ENCODE results near the gene B2M. TPM values are rescaled to one million over a fixed set of nuclear protein-coding genes. Genes with fewer than 3 reads are reported as not detected.
"Not testable (repeated sequence)": the region's sequence is repeated elsewhere in the genome, so short reads cannot be mapped to it uniquely, and the experiment has no call there.

B2M gene
- total RNA-seq, 4 donors from 2014 or later = 3,609 to 4,918 (median 4,073) TPM

GRCh38 chr15:44675911-44676310 is 35.4 kb upstream of the B2M start:
- no peak overlapping the region for H3K4me3 ChIP-seq
- H3K27me3 ChIP-seq = no peaks in the 10 kb centered on the region
- DNase-seq (ENCODE audit: low spot score in 2 of 2) = no peak
- 86% methylated on average over 5 of the region's 5 CpGs for WGBS
- no peaks in the 10 kb centered on the region for H3K4me1 ChIP-seq
- TF ChIP-seq POLR2AphosphoS5 (IDR thresholded peaks at IDR 0.05) (no peak), EP300 (IDR thresholded peaks at IDR 0.05) (no peak), POLR2A (IDR thresholded peaks at IDR 0.05) (no peak)
- TF ChIP-seq, protein P1, sequence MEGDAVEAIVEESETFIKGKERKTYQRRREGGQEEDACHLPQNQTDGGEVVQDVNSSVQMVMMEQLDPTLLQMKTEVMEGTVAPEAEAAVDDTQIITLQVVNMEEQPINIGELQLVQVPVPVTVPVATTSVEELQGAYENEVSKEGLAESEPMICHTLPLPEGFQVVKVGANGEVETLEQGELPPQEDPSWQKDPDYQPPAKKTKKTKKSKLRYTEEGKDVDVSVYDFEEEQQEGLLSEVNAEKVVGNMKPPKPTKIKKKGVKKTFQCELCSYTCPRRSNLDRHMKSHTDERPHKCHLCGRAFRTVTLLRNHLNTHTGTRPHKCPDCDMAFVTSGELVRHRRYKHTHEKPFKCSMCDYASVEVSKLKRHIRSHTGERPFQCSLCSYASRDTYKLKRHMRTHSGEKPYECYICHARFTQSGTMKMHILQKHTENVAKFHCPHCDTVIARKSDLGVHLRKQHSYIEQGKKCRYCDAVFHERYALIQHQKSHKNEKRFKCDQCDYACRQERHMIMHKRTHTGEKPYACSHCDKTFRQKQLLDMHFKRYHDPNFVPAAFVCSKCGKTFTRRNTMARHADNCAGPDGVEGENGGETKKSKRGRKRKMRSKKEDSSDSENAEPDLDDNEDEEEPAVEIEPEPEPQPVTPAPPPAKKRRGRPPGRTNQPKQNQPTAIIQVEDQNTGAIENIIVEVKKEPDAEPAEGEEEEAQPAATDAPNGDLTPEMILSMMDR (IDR thresholded peaks at IDR 0.05) = no peak
- no peaks in the 10 kb centered on the region for H3K9me3 ChIP-seq
- H3K36me3 ChIP-seq = no peaks in the 10 kb centered on the region
- H3K27ac ChIP-seq = no peak overlapping the region

- no peaks in the 10 kb centered on the region for H3K36me3 ChIP-seq
- H3K4me3 ChIP-seq = no peak overlapping the region
- TF ChIP-seq POLR2A (IDR thresholded peaks at IDR 0.05) (no peak), EP300 (IDR thresholded peaks at IDR 0.05) (no peak), POLR2AphosphoS5 (IDR thresholded peaks at IDR 0.05) (no peak)
- TF ChIP-seq, protein P1 (IDR thresholded peaks at IDR 0.05) = no peak
- 57% methylated on average over 6 of the region's 7 CpGs for WGBS
- DNase-seq (ENCODE audit: low spot score in 2 of 2) = no peak
- H3K9me3 ChIP-seq = no peaks in the 10 kb centered on the region
- H3K27me3 ChIP-seq = no peaks in the 10 kb centered on the region
- no peaks in the 10 kb centered on the region for H3K4me1 ChIP-seq
- H3K27ac ChIP-seq = no peak overlapping the region
Observed at GRCh38 chr15:44676676-44677075, 34.6 kb upstream of the B2M start.

- H3K27me3 ChIP-seq = no peaks in the 10 kb centered on the region
- WGBS = 64% methylated on average over 2 of the region's 2 CpGs
- DNase-seq (ENCODE audit: low spot score in 2 of 2) = no peak
- peaks cover 15% of the 10 kb centered on the region for H3K4me1 ChIP-seq
- H3K27ac ChIP-seq = no peak overlapping the region
- TF ChIP-seq POLR2AphosphoS5 (IDR thresholded peaks at IDR 0.05) (no peak), POLR2A (IDR thresholded peaks at IDR 0.05) (no peak), EP300 (IDR thresholded peaks at IDR 0.05) (no peak)
- TF ChIP-seq, protein P1 (IDR thresholded peaks at IDR 0.05) = no peak
- H3K36me3 ChIP-seq = no peaks in the 10 kb centered on the region
- no peak overlapping the region for H3K4me3 ChIP-seq
- no peaks in the 10 kb centered on the region for H3K9me3 ChIP-seq
Observed at GRCh38 chr15:44682211-44682610, 29.1 kb upstream of the B2M start.

DNA sequence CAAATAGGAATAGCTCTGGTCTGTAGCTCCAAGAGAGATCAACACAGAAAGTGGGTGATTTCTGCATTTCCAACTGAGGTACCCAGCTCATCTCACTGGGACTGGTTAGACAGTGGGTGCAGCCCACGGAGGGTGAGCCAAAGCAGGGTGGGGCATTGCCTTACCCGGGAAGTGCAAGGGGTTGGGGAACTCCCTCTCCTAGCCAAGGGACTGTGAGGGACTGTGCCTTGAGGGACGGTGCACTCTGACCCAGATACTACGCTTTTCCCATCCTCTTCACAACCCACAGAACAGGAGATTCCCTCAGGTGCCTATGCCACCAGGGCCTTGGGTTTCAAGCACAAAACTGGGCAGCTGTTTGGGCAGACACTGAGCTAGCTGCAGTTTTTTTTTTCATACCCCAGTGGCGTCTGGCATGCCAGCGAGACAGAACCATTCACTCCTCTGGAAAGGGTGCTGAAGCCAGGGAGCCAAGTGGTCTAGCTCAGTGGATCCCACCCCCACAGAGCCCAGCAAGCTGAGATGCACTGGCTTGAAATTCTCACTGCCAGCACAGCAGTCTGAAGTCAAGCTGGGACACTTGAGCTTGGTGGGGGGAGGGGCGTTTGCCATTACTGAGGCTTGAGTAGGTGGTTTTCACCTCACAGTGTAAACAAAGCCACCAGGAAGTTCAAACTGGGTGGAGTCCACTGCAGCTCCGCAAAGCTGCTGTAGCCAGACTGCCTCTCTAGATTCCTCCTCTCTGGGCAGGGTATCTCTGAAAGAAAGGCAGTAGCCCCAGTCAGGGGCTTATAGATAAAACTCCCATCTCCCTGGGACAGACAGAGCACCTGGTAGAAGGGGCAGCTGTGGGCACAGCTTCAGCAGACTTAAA is 28.3 kb upstream of the B2M start:
- WGBS = 28% methylated on average over 6 of the region's 8 CpGs
- not testable (repeated sequence) for H3K27ac ChIP-seq

GRCh38 chr15:44689318-44689717 is 22.0 kb upstream of the B2M start:
- not testable (repeated sequence) for DNase-seq (ENCODE audit: low spot score in 2 of 2); H3K27ac ChIP-seq; H3K36me3 ChIP-seq; H3K4me3 ChIP-seq; H3K4me1 ChIP-seq; H3K9me3 ChIP-seq; H3K27me3 ChIP-seq
- 75% methylated on average over 2 of the region's 2 CpGs for WGBS

More for the DNA sequence above, 28.3 kb upstream of the B2M start:
- H3K27me3 ChIP-seq; H3K36me3 ChIP-seq; DNase-seq (ENCODE audit: low spot score in 2 of 2); H3K9me3 ChIP-seq; H3K4me3 ChIP-seq: not testable (repeated sequence)
- H3K4me1 ChIP-seq = peaks cover 15% of the 10 kb centered on the region

DNA sequence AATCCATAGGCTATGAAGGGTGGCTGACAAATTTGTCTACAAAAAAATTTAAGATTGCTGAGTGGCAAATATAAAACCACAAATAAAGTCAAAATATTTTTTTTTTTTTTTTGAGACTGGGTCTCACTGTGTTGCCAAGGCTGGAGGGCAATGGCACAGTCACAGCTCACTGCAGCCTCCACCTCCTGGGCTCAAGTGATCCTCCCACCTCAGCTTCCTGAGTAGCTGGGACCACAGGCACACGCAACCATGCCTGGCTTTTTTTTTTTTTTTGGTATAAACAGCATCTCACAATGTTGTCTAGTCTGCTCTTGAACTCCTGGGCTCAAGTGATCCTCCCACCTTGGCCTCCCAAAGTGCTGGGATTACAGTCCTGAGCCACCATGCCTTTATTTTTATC is 21.1 kb upstream of the B2M start:
- not testable (repeated sequence) for H3K27ac ChIP-seq; H3K4me3 ChIP-seq; H3K4me1 ChIP-seq; H3K36me3 ChIP-seq; DNase-seq (ENCODE audit: low spot score in 2 of 2); H3K9me3 ChIP-seq; H3K27me3 ChIP-seq
- 67% methylated on average over 1 of the region's 1 CpG for WGBS

- H3K36me3 ChIP-seq = no peaks in the 10 kb centered on the region
- no peak for DNase-seq (ENCODE audit: low spot score in 2 of 2)
Observed at GRCh38 chr15:44692659-44693058, 18.7 kb upstream of the B2M start.

More at GRCh38 chr15:44692659-44693058, 18.7 kb upstream of the B2M start:
- Histone ChIP-seq H3K27me3 (no peaks in the 10 kb centered on the region), H3K4me1 (no peaks in the 10 kb centered on the region), H3K9me3 (no peaks in the 10 kb centered on the region), H3K27ac (no peak overlapping the region), H3K4me3 (no peak overlapping the region)
- WGBS = 85% methylated on average over 1 of the region's 1 CpG
- no peak for TF ChIP-seq POLR2AphosphoS5 (IDR thresholded peaks at IDR 0.05)
- TF ChIP-seq, protein P1 (IDR thresholded peaks at IDR 0.05) = no peak
- no peak for TF ChIP-seq POLR2A (IDR thresholded peaks at IDR 0.05)
- TF ChIP-seq EP300 (IDR thresholded peaks at IDR 0.05) = no peak

All from suprapubic skin (tissue), 4 donors.